WTC11 (cell line): ENCODE measurements around the gene FICD.

Experiments
- ATF1 ChIP-seq: sonication (generic); formaldehyde crosslinking; IDR thresholded peaks from 2 replicates; pipeline ENCODE4 v1.8.1; 2023; ENCODE audit warnings: mild to moderate bottlenecking, moderate library complexity, missing genetic modification reagents
- ESRRA ChIP-seq: sonication (generic); formaldehyde crosslinking; IDR thresholded peaks from 2 replicates; pipeline ENCODE4 v1.8.1; 2022; ENCODE audit warnings: mild to moderate bottlenecking, missing genetic modification reagents, borderline replicate concordance
- IRF2 ChIP-seq: sonication (generic); formaldehyde crosslinking; IDR thresholded peaks from 2 replicates; pipeline ENCODE4 v1.8.0; 2022; ENCODE audit warnings: low read depth, missing genetic modification reagents, borderline replicate concordance
- JUN ChIP-seq: sonication (generic); formaldehyde crosslinking; IDR thresholded peaks from 2 replicates; pipeline ENCODE4 v1.8.0; 2023; ENCODE audit warnings: mild to moderate bottlenecking, missing genetic modification reagents
- MAX ChIP-seq: sonication (generic); formaldehyde crosslinking; IDR thresholded peaks from 2 replicates; pipeline ENCODE4 v1.8.0; 2022; ENCODE audit warnings: mild to moderate bottlenecking, missing genetic modification reagents
- SMAD3 ChIP-seq: sonication (generic); formaldehyde crosslinking; IDR thresholded peaks from 2 replicates; pipeline ENCODE4 v1.8.0; 2022; ENCODE audit warnings: missing genetic modification reagents, mild to moderate bottlenecking, borderline replicate concordance
- TEAD1 ChIP-seq: sonication (generic); formaldehyde crosslinking; IDR thresholded peaks from 2 replicates; pipeline ENCODE4 v1.8.0; 2022; ENCODE audit warnings: mild to moderate bottlenecking, missing genetic modification reagents
- ZNF512 ChIP-seq: sonication (generic); formaldehyde crosslinking; IDR thresholded peaks from 2 replicates; pipeline ENCODE4 v1.8.1; 2022; ENCODE audit warnings: missing genetic modification reagents, borderline replicate concordance
- TF ChIP-seq, protein P1 (sequence below): fragments of 200-600 bp; IDR thresholded peaks from 2 replicates; pipeline ENCODE4 v1.8.0; 2022; ENCODE audit warnings: antibody characterized with exemption
- TF ChIP-seq, protein P2 (sequence below): sonication (generic); formaldehyde crosslinking; IDR thresholded peaks from 2 replicates; pipeline ENCODE4 v1.8.0; 2022; ENCODE audit warnings: missing genetic modification reagents

DNA sequence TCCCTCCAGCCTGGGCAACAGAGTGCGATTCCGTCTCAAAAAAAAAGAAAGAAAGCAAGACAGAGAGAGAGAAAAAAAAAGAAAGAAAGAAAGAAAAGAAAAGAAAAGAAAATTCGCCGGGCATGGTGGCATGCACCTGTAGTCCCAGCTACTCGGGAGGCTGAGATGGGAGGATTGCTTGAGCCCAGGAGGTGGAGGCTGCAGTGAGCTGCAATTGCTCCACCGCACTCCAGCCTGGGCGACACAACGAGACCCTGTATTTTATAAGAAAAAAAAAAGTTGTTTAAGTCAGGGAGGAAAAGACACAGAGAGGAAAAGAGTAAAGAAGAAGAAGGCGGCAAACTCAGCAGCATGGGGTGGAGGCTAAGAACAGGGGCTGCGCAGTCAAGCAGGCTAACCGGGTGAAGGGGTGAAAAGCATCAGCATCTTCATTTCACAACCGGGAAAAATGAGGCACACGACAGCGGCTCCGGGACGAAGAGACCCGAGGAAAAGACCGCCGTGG, 557 bp upstream of the FICD start:
- TF ChIP-seq SMAD3 (CRISPR knock-in tag): no peak
- TF ChIP-seq, protein P1, sequence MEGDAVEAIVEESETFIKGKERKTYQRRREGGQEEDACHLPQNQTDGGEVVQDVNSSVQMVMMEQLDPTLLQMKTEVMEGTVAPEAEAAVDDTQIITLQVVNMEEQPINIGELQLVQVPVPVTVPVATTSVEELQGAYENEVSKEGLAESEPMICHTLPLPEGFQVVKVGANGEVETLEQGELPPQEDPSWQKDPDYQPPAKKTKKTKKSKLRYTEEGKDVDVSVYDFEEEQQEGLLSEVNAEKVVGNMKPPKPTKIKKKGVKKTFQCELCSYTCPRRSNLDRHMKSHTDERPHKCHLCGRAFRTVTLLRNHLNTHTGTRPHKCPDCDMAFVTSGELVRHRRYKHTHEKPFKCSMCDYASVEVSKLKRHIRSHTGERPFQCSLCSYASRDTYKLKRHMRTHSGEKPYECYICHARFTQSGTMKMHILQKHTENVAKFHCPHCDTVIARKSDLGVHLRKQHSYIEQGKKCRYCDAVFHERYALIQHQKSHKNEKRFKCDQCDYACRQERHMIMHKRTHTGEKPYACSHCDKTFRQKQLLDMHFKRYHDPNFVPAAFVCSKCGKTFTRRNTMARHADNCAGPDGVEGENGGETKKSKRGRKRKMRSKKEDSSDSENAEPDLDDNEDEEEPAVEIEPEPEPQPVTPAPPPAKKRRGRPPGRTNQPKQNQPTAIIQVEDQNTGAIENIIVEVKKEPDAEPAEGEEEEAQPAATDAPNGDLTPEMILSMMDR: no peak
- no peak for TF ChIP-seq ZNF512 (CRISPR knock-in tag)
- no peak for TF ChIP-seq IRF2 (CRISPR knock-in tag)
- TF ChIP-seq ATF1: no peak
- TF ChIP-seq MAX: no peak
- TF ChIP-seq JUN (CRISPR knock-in tag): no peak
- no peak for TF ChIP-seq ESRRA (CRISPR knock-in tag)
- TF ChIP-seq, protein P2, sequence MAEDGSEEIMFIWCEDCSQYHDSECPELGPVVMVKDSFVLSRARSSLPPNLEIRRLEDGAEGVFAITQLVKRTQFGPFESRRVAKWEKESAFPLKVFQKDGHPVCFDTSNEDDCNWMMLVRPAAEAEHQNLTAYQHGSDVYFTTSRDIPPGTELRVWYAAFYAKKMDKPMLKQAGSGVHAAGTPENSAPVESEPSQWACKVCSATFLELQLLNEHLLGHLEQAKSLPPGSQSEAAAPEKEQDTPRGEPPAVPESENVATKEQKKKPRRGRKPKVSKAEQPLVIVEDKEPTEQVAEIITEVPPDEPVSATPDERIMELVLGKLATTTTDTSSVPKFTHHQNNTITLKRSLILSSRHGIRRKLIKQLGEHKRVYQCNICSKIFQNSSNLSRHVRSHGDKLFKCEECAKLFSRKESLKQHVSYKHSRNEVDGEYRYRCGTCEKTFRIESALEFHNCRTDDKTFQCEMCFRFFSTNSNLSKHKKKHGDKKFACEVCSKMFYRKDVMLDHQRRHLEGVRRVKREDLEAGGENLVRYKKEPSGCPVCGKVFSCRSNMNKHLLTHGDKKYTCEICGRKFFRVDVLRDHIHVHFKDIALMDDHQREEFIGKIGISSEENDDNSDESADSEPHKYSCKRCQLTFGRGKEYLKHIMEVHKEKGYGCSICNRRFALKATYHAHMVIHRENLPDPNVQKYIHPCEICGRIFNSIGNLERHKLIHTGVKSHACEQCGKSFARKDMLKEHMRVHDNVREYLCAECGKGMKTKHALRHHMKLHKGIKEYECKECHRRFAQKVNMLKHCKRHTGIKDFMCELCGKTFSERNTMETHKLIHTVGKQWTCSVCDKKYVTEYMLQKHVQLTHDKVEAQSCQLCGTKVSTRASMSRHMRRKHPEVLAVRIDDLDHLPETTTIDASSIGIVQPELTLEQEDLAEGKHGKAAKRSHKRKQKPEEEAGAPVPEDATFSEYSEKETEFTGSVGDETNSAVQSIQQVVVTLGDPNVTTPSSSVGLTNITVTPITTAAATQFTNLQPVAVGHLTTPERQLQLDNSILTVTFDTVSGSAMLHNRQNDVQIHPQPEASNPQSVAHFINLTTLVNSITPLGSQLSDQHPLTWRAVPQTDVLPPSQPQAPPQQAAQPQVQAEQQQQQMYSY: no peak
- TF ChIP-seq TEAD1 (CRISPR knock-in tag): no peak
